Stimulated activated CD4-positive, alpha-beta T cell treated with anti-CD3 and anti-CD28 coated beads, Interleukin-15, amount 100 ng/mL, for 24 hours (primary cell): ENCODE results near the gene ANXA6.
A peak's percentile ranks its signal among the peaks of the same experiment; 100 is the strongest.

Source experiments
- DNase-seq: peaks from one replicate; pipeline ENCODE4 v3.0.0-alpha.2; 2020

ANXA6 gene

GRCh38 chr5:151151793-151152192 is 5.8 kb downstream of the ANXA6 start:
- DNase-seq: peak; percentile 79

- DNase-seq: no peak
These were observed 6.3 kb downstream of the ANXA6 start for GRCh38 chr5:151151263-151151660.

GRCh38 chr5:151150471-151151262 is 6.9 kb downstream of the ANXA6 start:
- DNase-seq: peak; percentile 80

- DNase-seq: no peak
These were observed 9.0 kb downstream of the ANXA6 start for GRCh38 chr5:151148583-151148982.

GRCh38 chr5:151147033-151147432 is 10.5 kb downstream of the ANXA6 start:
- no peak for DNase-seq

GRCh38 chr5:151146061-151146460 is 11.5 kb downstream of the ANXA6 start:
- no peak for DNase-seq

- no peak for DNase-seq
These were observed 12.7 kb downstream of the ANXA6 start for GRCh38 chr5:151144922-151145321.

- peak; percentile 26 for DNase-seq
These were observed 13.3 kb downstream of the ANXA6 start for GRCh38 chr5:151144275-151144674.

- DNase-seq: no peak
These were observed 13.9 kb downstream of the ANXA6 start for GRCh38 chr5:151143645-151144044.

- DNase-seq: no peak
These were observed 14.6 kb downstream of the ANXA6 start for GRCh38 chr5:151142933-151143332.

- peak; percentile 79 for DNase-seq
These were observed 16.0 kb downstream of the ANXA6 start for GRCh38 chr5:151141535-151141934.

- no peak for DNase-seq
These were observed 16.7 kb downstream of the ANXA6 start for GRCh38 chr5:151140686-151141459.

- peak; percentile 33 for DNase-seq
These were observed 17.9 kb downstream of the ANXA6 start for GRCh38 chr5:151139646-151140045.

GRCh38 chr5:151139015-151139414 is 18.6 kb downstream of the ANXA6 start:
- no peak for DNase-seq

- DNase-seq: no peak
These were observed 19.5 kb downstream of the ANXA6 start for GRCh38 chr5:151138114-151138513.

GRCh38 chr5:151137067-151137825 is 20.3 kb downstream of the ANXA6 start:
- no peak for DNase-seq

- no peak for DNase-seq
These were observed 23.4 kb downstream of the ANXA6 start for GRCh38 chr5:151134228-151134627.

GRCh38 chr5:151132963-151133362 is 24.6 kb downstream of the ANXA6 start:
- DNase-seq: no peak

GRCh38 chr5:151130922-151131891 is 26.4 kb downstream of the ANXA6 start:
- DNase-seq: no peak

- no peak for DNase-seq
These were observed 27.2 kb downstream of the ANXA6 start for GRCh38 chr5:151130235-151130921.

- no peak for DNase-seq
These were observed 28.8 kb downstream of the ANXA6 start for GRCh38 chr5:151128817-151129216.

- no peak for DNase-seq
These were observed 29.7 kb downstream of the ANXA6 start for GRCh38 chr5:151127926-151128325.
